OCI-LY7 (cell line): ENCODE measurements around the gene ARHGAP26.

Experiments
- EZH2phosphoT487 ChIP-seq: fragments of 200-600 bp; sonication (generic); IDR thresholded peaks from 2 replicates; pipeline ENCODE4 v1.6.1; 2018; ENCODE audit warnings: low read depth, borderline replicate concordance, mild to moderate bottlenecking, mixed run types, antibody characterized with exemption, low read length, moderate library complexity, mixed read lengths
- TF ChIP-seq, protein P1 (sequence below): fragments of 200-600 bp; sonication (generic); conservative IDR thresholded peaks from 2 replicates; pipeline ENCODE4 v1.5.1; 2014; ENCODE audit warnings: mild to moderate bottlenecking, antibody characterized with exemption, low read length, moderate library complexity, mixed read lengths

DNA sequence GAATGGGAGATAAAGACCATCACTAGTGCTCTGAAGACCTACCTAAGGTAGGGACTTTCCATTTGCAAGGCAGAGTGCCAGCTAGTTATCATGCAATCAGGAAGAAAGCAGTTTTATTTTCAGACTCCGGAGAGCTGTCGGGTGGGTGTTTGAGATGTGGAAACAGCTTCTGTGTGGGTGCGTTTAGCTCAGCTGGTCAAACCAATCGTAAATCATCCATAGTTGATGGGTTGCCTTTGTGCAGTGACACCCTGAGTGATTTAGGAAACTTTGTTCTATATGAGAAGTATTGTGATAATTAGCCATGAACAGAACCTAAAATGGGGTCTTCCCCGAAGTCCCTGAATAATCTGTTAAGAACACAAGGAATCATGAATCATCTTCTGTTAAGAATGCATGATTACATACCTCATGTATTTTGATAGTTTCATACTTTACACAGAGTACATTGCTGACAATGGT is 284.3 kb downstream of the ARHGAP26 start:
- TF ChIP-seq, protein P1, sequence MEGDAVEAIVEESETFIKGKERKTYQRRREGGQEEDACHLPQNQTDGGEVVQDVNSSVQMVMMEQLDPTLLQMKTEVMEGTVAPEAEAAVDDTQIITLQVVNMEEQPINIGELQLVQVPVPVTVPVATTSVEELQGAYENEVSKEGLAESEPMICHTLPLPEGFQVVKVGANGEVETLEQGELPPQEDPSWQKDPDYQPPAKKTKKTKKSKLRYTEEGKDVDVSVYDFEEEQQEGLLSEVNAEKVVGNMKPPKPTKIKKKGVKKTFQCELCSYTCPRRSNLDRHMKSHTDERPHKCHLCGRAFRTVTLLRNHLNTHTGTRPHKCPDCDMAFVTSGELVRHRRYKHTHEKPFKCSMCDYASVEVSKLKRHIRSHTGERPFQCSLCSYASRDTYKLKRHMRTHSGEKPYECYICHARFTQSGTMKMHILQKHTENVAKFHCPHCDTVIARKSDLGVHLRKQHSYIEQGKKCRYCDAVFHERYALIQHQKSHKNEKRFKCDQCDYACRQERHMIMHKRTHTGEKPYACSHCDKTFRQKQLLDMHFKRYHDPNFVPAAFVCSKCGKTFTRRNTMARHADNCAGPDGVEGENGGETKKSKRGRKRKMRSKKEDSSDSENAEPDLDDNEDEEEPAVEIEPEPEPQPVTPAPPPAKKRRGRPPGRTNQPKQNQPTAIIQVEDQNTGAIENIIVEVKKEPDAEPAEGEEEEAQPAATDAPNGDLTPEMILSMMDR: no peak
- TF ChIP-seq EZH2phosphoT487: no peak
